ENCODE measurements around the gene CDK19.

The CDK19 gene

DNA sequence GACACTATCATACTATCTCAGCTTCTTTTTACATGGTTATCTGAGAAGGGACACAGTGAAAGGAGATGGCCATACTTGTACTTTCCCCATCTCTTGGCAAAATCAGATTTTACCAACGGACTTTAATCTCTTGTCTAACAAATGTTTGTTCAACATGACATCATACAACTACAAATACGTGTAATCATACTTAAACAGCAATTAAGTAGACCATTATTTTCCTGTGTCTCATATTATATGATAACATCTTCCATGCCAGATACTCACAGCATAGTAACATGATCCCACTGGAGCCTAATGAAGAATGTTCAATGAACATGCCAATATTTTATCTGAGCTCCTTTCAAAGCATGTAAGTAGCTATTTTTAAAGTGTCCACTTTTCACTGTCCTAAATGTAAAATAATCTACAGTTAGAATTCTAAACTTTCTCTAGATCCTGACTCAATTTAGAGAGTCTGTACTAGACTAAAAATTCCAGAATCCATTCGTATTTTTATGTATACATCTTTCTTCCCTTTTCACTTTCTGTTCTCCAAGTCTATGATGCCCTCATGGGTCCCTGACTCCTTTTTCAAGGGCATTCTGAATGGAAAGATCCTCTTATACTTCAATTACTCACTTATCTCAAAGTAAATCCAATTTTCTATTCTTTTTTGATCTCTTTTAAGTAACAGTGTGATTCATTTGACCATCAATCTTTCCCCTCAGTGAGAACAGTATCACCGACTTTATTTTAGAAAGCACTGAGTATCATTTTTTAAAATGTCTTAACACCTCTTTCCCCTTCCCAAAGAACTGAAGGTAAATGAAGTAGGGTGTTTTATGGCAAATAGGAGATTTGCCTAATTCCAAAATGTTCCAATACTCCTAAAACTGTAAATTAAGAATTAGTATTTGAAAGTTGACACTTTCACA, 133.5 kb downstream of the CDK19 start:
- H3K23ac ChIP-seq (ENCODE audit: low read length), result no peak overlapping the region
- H3K27me3 ChIP-seq (ENCODE audit: insufficient read depth, low read length), result no peaks in the 10 kb centered on the region
- H3K4me3 ChIP-seq (ENCODE audit: low read depth, low read length), result no peak overlapping the region
- no peak overlapping the region for H2BK12ac ChIP-seq (ENCODE audit: low read length)
- H3K79me1 ChIP-seq (ENCODE audit: low read length), result no peaks in the 10 kb centered on the region
- H3K4me2 ChIP-seq (ENCODE audit: low read length), result no peak overlapping the region
- no peak overlapping the region for H3K4ac ChIP-seq (ENCODE audit: low read depth, low read length)
- H2AK5ac ChIP-seq (ENCODE audit: low read length), result no peak overlapping the region
- H3K18ac ChIP-seq (ENCODE audit: low read length), result no peak overlapping the region
- H3K14ac ChIP-seq (ENCODE audit: low read length), result no peak overlapping the region
- no peak overlapping the region for H2AFZ ChIP-seq (ENCODE audit: insufficient read depth, low read length, poor library complexity)
- no peak overlapping the region for H2BK5ac ChIP-seq (ENCODE audit: low read depth, low read length, poor library complexity)
- H3K79me2 ChIP-seq (ENCODE audit: control insufficient read depth, insufficient read depth, low read length, poor library complexity), result no peaks in the 10 kb centered on the region
- H2BK120ac ChIP-seq (ENCODE audit: insufficient read depth, low read length, poor library complexity), result no peak overlapping the region
- no peak for DNase-seq
- no peaks in the 10 kb centered on the region for H3K9me3 ChIP-seq (ENCODE audit: insufficient read depth, low read depth, low read length)
- no peak overlapping the region for H3K9ac ChIP-seq (ENCODE audit: low read length)
- no peaks in the 10 kb centered on the region for H3K4me1 ChIP-seq (ENCODE audit: control insufficient read depth in 1 of 2, insufficient read depth in 2 of 2, low read length in 2 of 2)
- no peak overlapping the region for H4K12ac ChIP-seq (ENCODE audit: low read depth, low read length)
- no peak overlapping the region for H3K27ac ChIP-seq (ENCODE audit: low read depth, low read length)
- no peaks in the 10 kb centered on the region for H3K36me3 ChIP-seq (ENCODE audit: control insufficient read depth in 1 of 2, insufficient read depth in 2 of 2, low read length in 2 of 2)
- H4K8ac ChIP-seq (ENCODE audit: low read depth, low read length), result no peak overlapping the region
- WGBS (ENCODE audit: extremely low coverage, insufficient coverage, insufficient read length), result no CpG with 5 or more reads among the region's 4 CpGs
- no peak overlapping the region for H4K91ac ChIP-seq (ENCODE audit: low read depth, low read length)

DNA sequence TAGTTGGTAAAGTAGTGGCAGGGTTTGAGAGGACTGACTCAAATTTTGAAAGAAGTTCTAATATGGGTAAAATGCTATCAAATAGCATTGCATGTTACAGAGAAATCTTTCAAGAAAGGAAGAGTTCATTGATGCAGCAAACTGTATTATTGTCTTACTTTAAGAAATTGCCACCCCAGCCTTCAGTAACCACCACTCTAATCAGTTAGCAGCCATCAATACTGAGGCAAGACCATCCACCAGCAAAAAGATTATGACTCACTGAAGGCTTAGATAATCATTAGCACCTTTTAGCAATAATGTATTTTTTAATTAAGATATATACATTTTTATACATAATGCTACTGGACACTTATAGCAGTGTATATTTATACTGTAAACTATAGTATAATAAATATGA, 138.9 kb downstream of the CDK19 start:
- H3K27ac ChIP-seq (ENCODE audit: low read depth, low read length), result no peak overlapping the region
- H4K8ac ChIP-seq (ENCODE audit: low read depth, low read length), result no peak overlapping the region
- H2AFZ ChIP-seq (ENCODE audit: insufficient read depth, low read length, poor library complexity), result no peak overlapping the region
- no peak overlapping the region for H4K12ac ChIP-seq (ENCODE audit: low read depth, low read length)
- no peaks in the 10 kb centered on the region for H3K79me1 ChIP-seq (ENCODE audit: low read length)
- H3K14ac ChIP-seq (ENCODE audit: low read length), result no peak overlapping the region
- H3K18ac ChIP-seq (ENCODE audit: low read length), result no peak overlapping the region
- H3K79me2 ChIP-seq (ENCODE audit: control insufficient read depth, insufficient read depth, low read length, poor library complexity), result no peaks in the 10 kb centered on the region
- no peak overlapping the region for H3K4me2 ChIP-seq (ENCODE audit: low read length)
- H3K4me1 ChIP-seq (ENCODE audit: control insufficient read depth in 1 of 2, insufficient read depth in 2 of 2, low read length in 2 of 2), result no peaks in the 10 kb centered on the region
- no peaks in the 10 kb centered on the region for H3K9me3 ChIP-seq (ENCODE audit: insufficient read depth, low read depth, low read length)
- H2AK5ac ChIP-seq (ENCODE audit: low read length), result no peak overlapping the region
- H4K91ac ChIP-seq (ENCODE audit: low read depth, low read length), result no peak overlapping the region
- no peak overlapping the region for H3K9ac ChIP-seq (ENCODE audit: low read length)
- H3K4me3 ChIP-seq (ENCODE audit: low read depth, low read length), result no peak overlapping the region
- H3K4ac ChIP-seq (ENCODE audit: low read depth, low read length), result no peak overlapping the region
- H3K23ac ChIP-seq (ENCODE audit: low read length), result no peak overlapping the region
- no peak overlapping the region for H2BK12ac ChIP-seq (ENCODE audit: low read length)
- no peak for DNase-seq
- no peak overlapping the region for H2BK120ac ChIP-seq (ENCODE audit: insufficient read depth, low read length, poor library complexity)
- no peaks in the 10 kb centered on the region for H3K27me3 ChIP-seq (ENCODE audit: insufficient read depth, low read length)
- no peak overlapping the region for H2BK5ac ChIP-seq (ENCODE audit: low read depth, low read length, poor library complexity)
- H3K36me3 ChIP-seq (ENCODE audit: control insufficient read depth in 1 of 2, insufficient read depth in 2 of 2, low read length in 2 of 2), result no peaks in the 10 kb centered on the region

DNA sequence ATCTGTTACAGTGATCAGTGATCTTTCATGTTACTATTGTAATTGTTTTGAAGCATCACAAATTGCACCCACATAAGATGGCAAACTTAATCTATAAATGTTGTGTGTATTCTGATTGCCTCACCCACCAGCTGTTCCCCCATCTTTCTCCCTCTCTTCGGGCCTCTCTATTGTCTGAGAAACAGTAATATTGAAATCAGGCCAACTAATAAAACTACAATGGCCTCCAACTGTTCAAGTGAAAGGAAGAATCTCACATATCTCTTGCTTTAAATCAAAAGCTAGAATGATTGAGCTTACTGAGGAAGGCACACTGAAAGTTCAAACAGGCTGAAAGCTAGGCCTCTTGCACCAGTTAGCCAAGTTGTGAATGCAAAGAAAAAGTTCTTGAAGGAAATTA, 141.2 kb downstream of the CDK19 start:
- Histone ChIP-seq H2BK120ac (ENCODE audit: insufficient read depth, low read length, poor library complexity) (no peak overlapping the region), H3K14ac (ENCODE audit: low read length) (no peak overlapping the region), H3K23ac (ENCODE audit: low read length) (no peak overlapping the region), H2BK5ac (ENCODE audit: low read depth, low read length, poor library complexity) (no peak overlapping the region), H3K9ac (ENCODE audit: low read length) (no peak overlapping the region), H3K9me3 (ENCODE audit: insufficient read depth, low read depth, low read length) (no peaks in the 10 kb centered on the region), H3K79me2 (ENCODE audit: control insufficient read depth, insufficient read depth, low read length, poor library complexity) (no peaks in the 10 kb centered on the region), H2BK12ac (ENCODE audit: low read length) (no peak overlapping the region), H3K4me1 (ENCODE audit: control insufficient read depth in 1 of 2, insufficient read depth in 2 of 2, low read length in 2 of 2) (no peaks in the 10 kb centered on the region), H3K4me3 (ENCODE audit: low read depth, low read length) (no peak overlapping the region), H3K4me2 (ENCODE audit: low read length) (no peak overlapping the region), H3K4ac (ENCODE audit: low read depth, low read length) (no peak overlapping the region), H4K8ac (ENCODE audit: low read depth, low read length) (no peak overlapping the region), H3K79me1 (ENCODE audit: low read length) (no peaks in the 10 kb centered on the region), H3K18ac (ENCODE audit: low read length) (no peak overlapping the region), H3K27me3 (ENCODE audit: insufficient read depth, low read length) (no peaks in the 10 kb centered on the region), H3K36me3 (ENCODE audit: control insufficient read depth in 1 of 2, insufficient read depth in 2 of 2, low read length in 2 of 2) (no peaks in the 10 kb centered on the region), H2AFZ (ENCODE audit: insufficient read depth, low read length, poor library complexity) (no peak overlapping the region), H2AK5ac (ENCODE audit: low read length) (no peak overlapping the region), H4K12ac (ENCODE audit: low read depth, low read length) (no peak overlapping the region), H4K91ac (ENCODE audit: low read depth, low read length) (no peak overlapping the region), H3K27ac (ENCODE audit: low read depth, low read length) (no peak overlapping the region)
- no CpG with 5 or more reads among the region's 1 CpG for WGBS (ENCODE audit: extremely low coverage, insufficient coverage, insufficient read length)
- no peak for DNase-seq

DNA sequence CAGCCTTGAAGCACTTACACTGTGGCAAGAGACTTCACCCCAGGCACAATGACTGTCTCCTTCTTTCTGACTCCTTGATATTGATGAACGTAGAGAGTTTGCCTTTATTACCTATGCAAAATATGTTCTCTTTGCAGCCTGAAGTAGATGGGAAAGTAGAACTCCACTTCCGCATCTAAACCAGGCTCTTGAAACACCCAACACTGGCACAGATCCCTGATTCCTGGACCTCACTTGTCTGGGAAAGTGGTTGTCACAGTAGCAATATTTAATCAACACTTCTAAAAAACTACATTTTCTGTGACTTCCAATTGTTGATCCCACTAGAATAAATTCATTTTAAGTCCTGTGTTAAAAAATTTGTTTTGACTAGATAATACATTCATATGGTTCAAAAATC, 143.1 kb downstream of the CDK19 start:
- Histone ChIP-seq H3K27me3 (ENCODE audit: insufficient read depth, low read length) (no peaks in the 10 kb centered on the region), H3K4me2 (ENCODE audit: low read length) (no peak overlapping the region), H3K18ac (ENCODE audit: low read length) (no peak overlapping the region), H3K4ac (ENCODE audit: low read depth, low read length) (no peak overlapping the region), H4K91ac (ENCODE audit: low read depth, low read length) (no peak overlapping the region), H3K79me1 (ENCODE audit: low read length) (no peaks in the 10 kb centered on the region), H3K27ac (ENCODE audit: low read depth, low read length) (no peak overlapping the region), H3K36me3 (ENCODE audit: control insufficient read depth in 1 of 2, insufficient read depth in 2 of 2, low read length in 2 of 2) (no peaks in the 10 kb centered on the region), H3K14ac (ENCODE audit: low read length) (no peak overlapping the region), H3K23ac (ENCODE audit: low read length) (no peak overlapping the region), H2BK120ac (ENCODE audit: insufficient read depth, low read length, poor library complexity) (no peak overlapping the region), H2AFZ (ENCODE audit: insufficient read depth, low read length, poor library complexity) (no peak overlapping the region), H3K9me3 (ENCODE audit: insufficient read depth, low read depth, low read length) (no peaks in the 10 kb centered on the region), H3K79me2 (ENCODE audit: control insufficient read depth, insufficient read depth, low read length, poor library complexity) (no peaks in the 10 kb centered on the region), H2AK5ac (ENCODE audit: low read length) (no peak overlapping the region), H4K8ac (ENCODE audit: low read depth, low read length) (no peak overlapping the region), H4K12ac (ENCODE audit: low read depth, low read length) (no peak overlapping the region), H2BK12ac (ENCODE audit: low read length) (no peak overlapping the region), H2BK5ac (ENCODE audit: low read depth, low read length, poor library complexity) (no peak overlapping the region), H3K4me1 (ENCODE audit: control insufficient read depth in 1 of 2, insufficient read depth in 2 of 2, low read length in 2 of 2) (no peaks in the 10 kb centered on the region), H3K4me3 (ENCODE audit: low read depth, low read length) (no peak overlapping the region), H3K9ac (ENCODE audit: low read length) (no peak overlapping the region)
- WGBS (ENCODE audit: extremely low coverage, insufficient coverage, insufficient read length), result no CpG with 5 or more reads among the region's 2 CpGs
- no peak for DNase-seq

All from trophoblast cell (in vitro differentiated cells and primary cell).